Hepatocyte (in vitro differentiated cells): ENCODE results near the gene SRCIN1. TPM values are rescaled to one million over a fixed set of nuclear protein-coding genes. Genes with fewer than 3 reads are reported as not detected.
"Not testable (repeated sequence)": the region's sequence is repeated elsewhere in the genome, so short reads cannot be mapped to it uniquely, and the experiment has no call there.

Experiments
- DNase-seq: peaks from one replicate; pipeline ENCODE4 v3.0.0-alpha.2; 2016; ENCODE audit warnings: low spot score
- H2AFZ ChIP-seq: fragments of 200-600 bp; sonication (generic); 2 replicates; pipeline ENCODE4 v1.6.0; 2016; ENCODE audit warnings: antibody characterized with exemption, mild to moderate bottlenecking
- H3K27ac ChIP-seq: fragments of 200-600 bp; sonication (generic); 2 replicates; pipeline ENCODE4 v1.5.1; 2016; ENCODE audit warnings: mild to moderate bottlenecking
- H3K27me3 ChIP-seq: fragments of 200-600 bp; sonication (generic); 2 replicates; pipeline ENCODE4 v1.6.1; 2016
- H3K36me3 ChIP-seq: fragments of 200-600 bp; sonication (generic); replicated peaks from 2 replicates; pipeline ENCODE4 v1.5.1; 2016; ENCODE audit warnings: low read depth; ENCODE audit not compliant: insufficient read depth
- H3K4me1 ChIP-seq: fragments of 200-600 bp; sonication (generic); 2 replicates; pipeline ENCODE4 v1.5.1; 2016; ENCODE audit warnings: mild to moderate bottlenecking, moderate library complexity; ENCODE audit not compliant: insufficient read depth
- H3K4me2 ChIP-seq: fragments of 200-600 bp; sonication (generic); 2 replicates; pipeline ENCODE4 v1.6.0; 2016
- H3K4me3 ChIP-seq: fragments of 200-600 bp; sonication (generic); 2 replicates; pipeline ENCODE4 v1.5.1; 2016; ENCODE audit warnings: mild to moderate bottlenecking
- H3K79me2 ChIP-seq: fragments of 200-600 bp; sonication (generic); 2 replicates; pipeline ENCODE4 v1.6.0; 2017; ENCODE audit warnings: mild to moderate bottlenecking
- H3K9me2 ChIP-seq: fragments of 200-600 bp; sonication (generic); replicated peaks from 2 replicates; pipeline ENCODE4 v1.6.0; 2017; ENCODE audit warnings: mild to moderate bottlenecking; ENCODE audit not compliant: insufficient read depth
- H3K9me3 ChIP-seq: fragments of 200-600 bp; sonication (generic); 2 replicates; pipeline ENCODE4 v1.5.1; 2016; ENCODE audit warnings: low read depth, mild to moderate bottlenecking
- H4K20me1 ChIP-seq: fragments of 200-600 bp; sonication (generic); 2 replicates; pipeline ENCODE4 v1.6.0; 2016; ENCODE audit warnings: mild to moderate bottlenecking; ENCODE audit not compliant: insufficient read depth, poor library complexity, severe bottlenecking
- EZH2 ChIP-seq: fragments of 200-600 bp; sonication (generic); IDR thresholded peaks from 2 replicates; pipeline ENCODE4 v1.6.1; 2016; ENCODE audit warnings: antibody characterized with exemption, mild to moderate bottlenecking, borderline replicate concordance
- EZH2phosphoT487 ChIP-seq: fragments of 200-600 bp; sonication (generic); IDR thresholded peaks from one replicate; pipeline ENCODE4 v1.6.1; 2018; ENCODE audit warnings: antibody characterized with exemption, mild to moderate bottlenecking, low read depth, moderate library complexity; ENCODE audit not compliant: unreplicated experiment, severe bottlenecking
- WGBS: methylation state at CpG from one replicate; pipeline ENCODE4 v1.1.6; 2016; ENCODE audit warnings: low lambda C conversion rate; ENCODE audit errors: missing lambda C conversion rate; 5-methylcytosine and 5-hydroxymethylcytosine counted together
- polyA plus RNA-seq: library from polyadenylated mRNA; unstranded; fragments of >200 nt; fragmentation: Nextera tagmentation; extraction: Ambion mirVana; gene quantifications from 2 replicates; pipeline ENCODE4 v1.2.1, GENCODE V29; 2016
- total RNA-seq: library from RNA; depleted of rRNA; stranded (reverse); fragments of >200 nt; gene quantifications from 2 replicates; pipeline ENCODE4 v1.2.3, GENCODE V29; 2014
- TF ChIP-seq, protein P1 (sequence below): fragments of 200-600 bp; sonication (generic); IDR thresholded peaks from 2 replicates; pipeline ENCODE4 v1.5.1; 2016; ENCODE audit warnings: antibody characterized with exemption, mild to moderate bottlenecking; ENCODE audit not compliant: poor library complexity

Gene SRCIN1
- total and polyA plus RNA-seq, 2 experiments from 2014 or later = 0.82 to 0.90 TPM

DNA sequence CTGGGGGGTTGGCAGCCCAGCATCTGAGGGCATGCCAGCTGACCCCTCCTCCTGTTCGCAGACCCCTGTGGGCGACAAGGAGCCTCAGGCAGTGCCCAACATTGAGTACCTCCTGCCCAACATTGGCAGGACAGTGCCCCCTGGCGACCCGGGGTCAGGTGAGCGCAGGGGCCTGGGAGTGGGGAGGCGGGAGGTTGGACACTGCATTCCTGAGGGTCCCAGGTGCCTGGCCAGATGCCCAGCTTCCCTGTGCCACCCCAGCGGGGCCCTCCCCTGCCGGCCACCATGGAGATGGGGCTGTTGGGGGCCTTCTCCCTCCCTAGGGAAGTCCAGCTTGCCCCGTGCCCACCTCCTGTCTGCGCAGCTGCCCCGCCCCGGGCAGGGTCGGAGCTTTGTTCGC is 107.4 kb downstream of the SRCIN1 start:
- WGBS = 92% methylated on average over 14 of the region's 14 CpGs
- H3K9me2 ChIP-seq = no peaks in the 10 kb centered on the region
- H3K36me3 ChIP-seq = no peaks in the 10 kb centered on the region

DNA sequence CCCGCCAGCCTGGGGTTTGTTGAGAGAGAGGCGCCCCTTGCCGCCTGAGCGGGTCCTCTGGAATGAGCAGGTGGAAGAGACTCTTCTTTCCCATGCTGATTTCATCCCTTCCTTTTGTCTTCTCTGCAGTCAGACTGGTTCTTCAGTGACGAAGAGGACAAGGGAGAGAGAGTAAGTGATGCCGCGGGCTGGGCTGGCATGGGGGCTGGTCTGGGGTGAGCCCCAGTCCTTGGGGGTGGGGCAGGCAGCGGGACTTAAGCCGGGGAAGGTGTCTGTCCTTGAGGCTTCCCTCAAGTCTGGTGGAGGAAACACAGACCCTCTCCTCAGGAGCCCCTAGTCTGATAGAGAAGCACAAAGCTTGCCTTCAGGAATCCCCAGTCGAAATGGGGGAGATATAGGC is 108.1 kb downstream of the SRCIN1 start:
- not testable (repeated sequence) for H3K9me2 ChIP-seq, H4K20me1 ChIP-seq, H3K4me3 ChIP-seq, H3K36me3 ChIP-seq, H3K27ac ChIP-seq, DNase-seq, H2AFZ ChIP-seq, H3K79me2 ChIP-seq, H3K27me3 ChIP-seq, H3K9me3 ChIP-seq, H3K4me1 ChIP-seq, H3K4me2 ChIP-seq
- 96% methylated on average over 9 of the region's 10 CpGs for WGBS

More for the DNA sequence above, 107.4 kb downstream of the SRCIN1 start:
- H3K4me3 ChIP-seq = no peak overlapping the region
- no peak overlapping the region for H2AFZ ChIP-seq
- TF ChIP-seq EZH2 (no peak), EZH2phosphoT487 (no peak)
- TF ChIP-seq, protein P1, sequence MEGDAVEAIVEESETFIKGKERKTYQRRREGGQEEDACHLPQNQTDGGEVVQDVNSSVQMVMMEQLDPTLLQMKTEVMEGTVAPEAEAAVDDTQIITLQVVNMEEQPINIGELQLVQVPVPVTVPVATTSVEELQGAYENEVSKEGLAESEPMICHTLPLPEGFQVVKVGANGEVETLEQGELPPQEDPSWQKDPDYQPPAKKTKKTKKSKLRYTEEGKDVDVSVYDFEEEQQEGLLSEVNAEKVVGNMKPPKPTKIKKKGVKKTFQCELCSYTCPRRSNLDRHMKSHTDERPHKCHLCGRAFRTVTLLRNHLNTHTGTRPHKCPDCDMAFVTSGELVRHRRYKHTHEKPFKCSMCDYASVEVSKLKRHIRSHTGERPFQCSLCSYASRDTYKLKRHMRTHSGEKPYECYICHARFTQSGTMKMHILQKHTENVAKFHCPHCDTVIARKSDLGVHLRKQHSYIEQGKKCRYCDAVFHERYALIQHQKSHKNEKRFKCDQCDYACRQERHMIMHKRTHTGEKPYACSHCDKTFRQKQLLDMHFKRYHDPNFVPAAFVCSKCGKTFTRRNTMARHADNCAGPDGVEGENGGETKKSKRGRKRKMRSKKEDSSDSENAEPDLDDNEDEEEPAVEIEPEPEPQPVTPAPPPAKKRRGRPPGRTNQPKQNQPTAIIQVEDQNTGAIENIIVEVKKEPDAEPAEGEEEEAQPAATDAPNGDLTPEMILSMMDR = no peak
- no peaks in the 10 kb centered on the region for H3K79me2 ChIP-seq
- H3K4me2 ChIP-seq = no peak overlapping the region
- no peak overlapping the region for H3K27ac ChIP-seq
- H3K4me1 ChIP-seq = no peaks in the 10 kb centered on the region
- H4K20me1 ChIP-seq = no peaks in the 10 kb centered on the region
- no peaks in the 10 kb centered on the region for H3K9me3 ChIP-seq
- H3K27me3 ChIP-seq = no peaks in the 10 kb centered on the region
- no peak for DNase-seq

DNA sequence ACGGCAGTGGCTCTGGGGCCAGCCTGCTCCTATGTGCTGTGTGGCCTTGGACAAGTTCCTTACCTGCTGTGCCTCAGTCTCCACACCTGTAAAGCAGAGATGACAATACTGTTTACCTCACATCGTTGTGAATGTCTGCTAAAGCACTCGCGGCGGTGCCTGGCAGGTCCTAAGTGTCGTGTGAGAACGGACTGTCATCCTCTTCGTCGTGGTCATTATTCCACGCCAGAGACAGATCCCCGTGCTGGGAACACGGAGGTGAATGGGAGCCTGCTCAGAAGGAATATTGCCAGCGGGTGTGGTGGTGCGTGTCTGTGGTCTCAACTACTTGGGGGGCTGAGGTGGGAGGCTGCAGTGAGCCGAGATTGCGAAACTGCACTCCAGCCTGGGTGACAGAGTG is 111.6 kb downstream of the SRCIN1 start:
- not testable (repeated sequence) for H3K27ac ChIP-seq, H3K79me2 ChIP-seq, H3K27me3 ChIP-seq, H3K4me2 ChIP-seq, H3K4me1 ChIP-seq, H3K4me3 ChIP-seq, H2AFZ ChIP-seq, H4K20me1 ChIP-seq, H3K9me3 ChIP-seq, DNase-seq, H3K9me2 ChIP-seq, H3K36me3 ChIP-seq
- 98% methylated on average over 16 of the region's 16 CpGs for WGBS

DNA sequence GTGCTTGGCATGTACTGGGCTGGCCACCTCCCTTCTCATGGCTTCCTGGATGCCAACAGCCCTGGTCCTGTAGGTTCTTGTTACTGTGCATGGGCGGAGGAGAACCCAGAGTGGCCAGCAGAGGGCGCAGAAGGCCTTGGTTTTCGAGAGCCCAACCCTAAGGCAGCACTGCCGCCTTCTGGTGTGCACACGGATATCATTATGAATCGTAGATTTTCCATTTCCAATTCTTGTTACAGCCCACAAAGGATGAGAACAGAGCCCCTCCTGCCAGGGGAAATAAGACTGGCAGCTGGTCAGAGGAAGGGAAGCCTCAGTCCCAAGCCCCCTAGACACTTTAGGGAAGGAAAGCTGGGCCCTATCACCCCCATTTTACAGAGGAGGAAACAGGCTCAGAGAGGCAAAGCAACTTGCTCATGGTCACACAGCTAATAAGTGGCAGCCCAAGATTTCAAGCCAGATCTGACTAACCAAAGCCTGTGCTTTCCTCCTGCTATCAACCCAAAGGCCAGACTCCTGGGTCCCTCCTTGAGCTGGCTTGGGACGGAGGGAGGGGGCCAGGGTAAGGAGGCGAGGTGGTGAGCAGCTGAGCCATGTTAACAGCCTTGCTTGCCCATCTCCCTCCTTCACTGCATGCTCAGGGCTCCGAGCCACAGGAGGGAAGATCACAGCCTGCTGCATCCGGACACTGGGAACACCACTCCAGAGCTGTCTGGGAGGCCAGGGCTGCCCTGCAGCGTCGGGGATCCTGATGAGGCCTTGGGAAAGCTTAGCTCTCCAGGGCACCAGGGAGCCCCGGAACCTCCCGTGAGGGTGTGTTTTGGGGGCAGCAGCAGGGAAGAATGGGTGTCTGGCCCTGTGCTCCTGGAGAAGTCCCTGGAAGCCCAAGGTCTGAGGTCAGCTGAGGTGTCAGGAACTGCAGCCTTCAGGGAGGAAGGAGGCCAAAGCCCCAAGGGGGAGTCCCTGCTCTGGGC is 113.4 kb downstream of the SRCIN1 start:
- H4K20me1 ChIP-seq, H2AFZ ChIP-seq, H3K27ac ChIP-seq, H3K4me2 ChIP-seq, H3K79me2 ChIP-seq, H3K4me1 ChIP-seq, H3K4me3 ChIP-seq, H3K36me3 ChIP-seq, H3K27me3 ChIP-seq, H3K9me3 ChIP-seq, H3K9me2 ChIP-seq: not testable (repeated sequence)
- WGBS = 58% methylated on average over 13 of the region's 14 CpGs
- DNase-seq = peak; percentile 92
- TF ChIP-seq, protein P1 = peak; percentile 47

DNA sequence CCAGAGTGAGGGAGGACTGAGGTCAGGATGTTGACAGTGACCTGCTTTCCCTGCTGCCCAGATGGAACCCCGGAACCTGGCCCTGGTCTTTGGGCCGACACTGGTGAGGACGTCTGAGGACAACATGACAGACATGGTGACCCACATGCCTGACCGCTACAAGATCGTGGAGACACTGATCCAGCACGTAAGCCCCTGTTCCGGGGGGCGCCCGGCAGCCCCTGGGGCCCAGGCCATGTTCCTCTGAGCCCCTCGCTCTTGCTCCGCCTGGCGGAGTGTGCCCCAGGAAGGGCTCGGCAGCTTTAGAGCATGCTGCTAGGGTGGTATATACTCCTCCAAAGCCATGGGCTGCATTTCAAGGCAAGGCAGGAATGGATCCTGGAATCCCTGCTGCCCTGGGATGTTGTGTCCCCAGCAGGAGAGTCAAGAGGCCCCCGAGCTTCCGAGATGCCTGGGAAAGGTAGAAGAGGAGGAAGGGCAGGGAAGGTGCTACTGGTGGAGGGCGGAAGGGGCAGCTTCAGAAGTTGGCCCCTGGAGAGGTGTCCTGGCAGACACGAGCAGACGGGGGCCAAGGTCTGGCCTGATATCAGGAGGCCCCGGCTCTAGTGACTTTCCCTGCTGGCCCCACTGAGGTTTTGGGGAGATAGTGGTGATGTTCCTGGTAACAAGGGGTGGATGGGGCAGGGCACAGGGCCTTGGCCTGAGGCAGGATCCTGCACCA is 114.2 kb downstream of the SRCIN1 start:
- H3K4me3 ChIP-seq, H3K36me3 ChIP-seq, H4K20me1 ChIP-seq: not testable (repeated sequence)

DNA sequence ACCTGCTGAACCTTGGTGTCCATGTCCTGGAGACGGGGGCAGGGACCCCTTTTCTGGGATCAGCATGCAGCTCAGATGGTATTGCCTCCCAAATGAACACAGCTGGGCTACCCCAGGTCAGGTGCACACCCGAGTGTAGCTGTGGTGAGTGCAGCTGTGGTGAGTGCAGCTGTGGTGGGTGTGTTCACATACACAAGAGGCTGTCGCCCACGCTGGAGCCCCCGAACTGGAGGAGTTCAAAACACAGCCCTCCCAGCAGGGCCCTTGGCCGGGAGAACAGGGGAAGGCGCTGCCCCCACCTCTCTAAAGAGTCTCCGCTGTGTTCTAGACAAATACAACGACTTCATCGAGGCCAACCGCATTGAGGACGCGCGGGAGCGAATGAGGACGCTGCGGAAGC is 116.0 kb downstream of the SRCIN1 start:
- not testable (repeated sequence) for H3K79me2 ChIP-seq, H3K4me1 ChIP-seq, H3K36me3 ChIP-seq, H3K27me3 ChIP-seq, H4K20me1 ChIP-seq, H3K9me3 ChIP-seq, H2AFZ ChIP-seq, H3K27ac ChIP-seq, DNase-seq, H3K4me2 ChIP-seq, H3K4me3 ChIP-seq, H3K9me2 ChIP-seq
- 94% methylated on average over 17 of the region's 17 CpGs for WGBS

More for the DNA sequence above, 114.2 kb downstream of the SRCIN1 start:
- H3K27ac ChIP-seq, H2AFZ ChIP-seq, H3K9me3 ChIP-seq, DNase-seq, H3K79me2 ChIP-seq, H3K4me1 ChIP-seq, H3K27me3 ChIP-seq, H3K4me2 ChIP-seq, H3K9me2 ChIP-seq: not testable (repeated sequence)
- 93% methylated on average over 19 of the region's 19 CpGs for WGBS
